Transverse colon (tissue), 3 donors: ENCODE data around the gene TTC31.

ENCODE experiments used
- CTCF ChIP-seq, 5 experiments: fragments of 200-600 bp in 3 of 5; fragments of 450-650 bp in 2 of 5; sonication (generic) in 3 of 5; IDR thresholded peaks; 1 replicate in 2 of 5; 2 replicates in 3 of 5; pipeline ENCODE4 v1.5.1; 2016 to 2017; ENCODE audit warnings: antibody characterized with exemption in 5 of 5, inconsistent platforms in 3 of 5, mild to moderate bottlenecking in 2 of 5, moderate library complexity in 1 of 5
- EP300 ChIP-seq: sonication (generic); formaldehyde crosslinking; IDR thresholded peaks from one replicate; pipeline ENCODE4 v1.6.1; 2017; ENCODE audit warnings: antibody characterized with exemption, low read depth

GRCh38 chr2:74528600-74529356 is 45.9 kb downstream of the TTC31 start:
- TF ChIP-seq EP300 (no peak), CTCF (IDR thresholded peaks at IDR 0.05) (no peak)
